HEK293 (cell line): ENCODE data around the gene CBLL1.

Source experiments
- CTCF ChIA-PET: fragments of 350-600 bp; formaldehyde crosslinking; extraction: SDS; loops from one replicate; lab custom pipeline; 2021; ENCODE audit warnings: antibody characterized with exemption; lab: Yijun Ruan, JAX
- POLR2A ChIA-PET: fragments of 300-600 bp; formaldehyde crosslinking; extraction: SDS; loops from one replicate; lab custom pipeline; 2020; ENCODE audit warnings: antibody characterized with exemption, inconsistent platforms; lab: Yijun Ruan, JAX
- H3K27ac ChIP-seq: fragments of 200-500 bp; sonication (Bioruptor generic); 2 replicates; pipeline ENCODE4 v1.5.1; 2014; ENCODE audit warnings: low read depth, low read length, control low read depth, inconsistent platforms; ENCODE audit errors: extremely low read depth
- H3K36me3 ChIP-seq, 2 experiments: fragments of 200-500 bp in 1 of 2; sonication (Bioruptor generic) in 1 of 2; 1 replicate in 1 of 2; 2 replicates in 1 of 2; pipeline ENCODE4 v1.5.1; 2014 to 2017; ENCODE audit warnings: inconsistent platforms in 2 of 2, low read length in 2 of 2; ENCODE audit not compliant: control insufficient read depth in 2 of 2, insufficient read depth in 1 of 2
- H3K4me1 ChIP-seq: fragments of 200-500 bp; sonication (Bioruptor generic); 2 replicates; pipeline ENCODE4 v1.5.1; 2014; ENCODE audit warnings: mild to moderate bottlenecking, low read length, inconsistent platforms; ENCODE audit not compliant: control insufficient read depth, insufficient read depth
- H3K4me3 ChIP-seq: 2 replicates; pipeline ENCODE4 v1.5.1; 2011; ENCODE audit warnings: low read depth, mild to moderate bottlenecking, control low read depth, low read length, moderate library complexity
- H3K9me3 ChIP-seq: fragments of 200-500 bp; sonication (Bioruptor generic); 2 replicates; pipeline ENCODE4 v1.5.1; 2014; ENCODE audit warnings: low read depth, low read length, inconsistent platforms; ENCODE audit not compliant: control insufficient read depth, insufficient read depth
- CTCF ChIP-seq: fragments of 450-650 bp; formaldehyde crosslinking; IDR thresholded peaks from 2 replicates; pipeline ENCODE4 v1.5.1; 2016; ENCODE audit warnings: missing biosample characterization, missing genetic modification characterization
- MEIS1 ChIP-seq: sonication (generic); formaldehyde crosslinking; IDR thresholded peaks from 2 replicates; pipeline ENCODE4 v1.8.1; 2022; ENCODE audit warnings: missing genetic modification reagents, mild to moderate bottlenecking, borderline replicate concordance
- RBAK ChIP-seq: fragments of 450-650 bp; formaldehyde crosslinking; IDR thresholded peaks from 2 replicates; pipeline ENCODE4 v1.5.1; 2016; ENCODE audit warnings: missing biosample characterization, missing genetic modification characterization
- SP3 ChIP-seq: fragments of 450-650 bp; formaldehyde crosslinking; IDR thresholded peaks from 2 replicates; pipeline ENCODE4 v1.5.1; 2016; ENCODE audit warnings: missing biosample characterization, missing genetic modification characterization
- SP7 ChIP-seq: fragments of 450-650 bp; formaldehyde crosslinking; IDR thresholded peaks from 2 replicates; pipeline ENCODE4 v1.5.1; 2016; ENCODE audit warnings: missing biosample characterization, missing genetic modification characterization
- ZBTB1 ChIP-seq: fragments of 450-650 bp; formaldehyde crosslinking; IDR thresholded peaks from 2 replicates; pipeline ENCODE4 v1.5.1; 2016; ENCODE audit warnings: missing biosample characterization, missing genetic modification characterization
- ZNF155 ChIP-seq: fragments of 450-650 bp; formaldehyde crosslinking; IDR thresholded peaks from 2 replicates; pipeline ENCODE4 v1.5.1; 2016; ENCODE audit warnings: missing biosample characterization, missing genetic modification characterization
- ZNF175 ChIP-seq: fragments of 450-650 bp; formaldehyde crosslinking; IDR thresholded peaks from 2 replicates; pipeline ENCODE4 v1.5.1; 2016; ENCODE audit warnings: missing biosample characterization, missing genetic modification characterization
- ZNF221 ChIP-seq: fragments of 450-650 bp; formaldehyde crosslinking; IDR thresholded peaks from 2 replicates; pipeline ENCODE4 v1.5.1; 2017; ENCODE audit warnings: missing biosample characterization, missing genetic modification characterization, borderline replicate concordance
- ZNF24 ChIP-seq: fragments of 450-650 bp; formaldehyde crosslinking; IDR thresholded peaks from 2 replicates; pipeline ENCODE4 v1.5.1; 2016; ENCODE audit warnings: missing biosample characterization, missing genetic modification characterization
- ZNF266 ChIP-seq: fragments of 450-650 bp; formaldehyde crosslinking; IDR thresholded peaks from 2 replicates; pipeline ENCODE4 v1.5.1; 2016; ENCODE audit warnings: missing biosample characterization, missing genetic modification characterization, low read depth
- ZNF341 ChIP-seq: fragments of 450-650 bp; formaldehyde crosslinking; IDR thresholded peaks from 2 replicates; pipeline ENCODE4; 2016; ENCODE audit warnings: low read depth, missing biosample characterization, missing genetic modification characterization
- ZNF37A ChIP-seq: fragments of 450-650 bp; IDR thresholded peaks from 2 replicates; pipeline ENCODE4 v1.5.1; 2018; ENCODE audit warnings: missing biosample characterization, missing genetic modification characterization
- ZNF48 ChIP-seq: fragments of 450-650 bp; formaldehyde crosslinking; IDR thresholded peaks from 2 replicates; pipeline ENCODE4 v1.5.1; 2016; ENCODE audit warnings: missing biosample characterization, missing genetic modification characterization
- ZNF580 ChIP-seq: fragments of 450-650 bp; formaldehyde crosslinking; IDR thresholded peaks from 2 replicates; pipeline ENCODE4 v1.5.1; 2016; ENCODE audit warnings: missing biosample characterization, missing genetic modification characterization
- ZNF600 ChIP-seq: fragments of 450-650 bp; formaldehyde crosslinking; IDR thresholded peaks from 2 replicates; pipeline ENCODE4 v1.5.1; 2016; ENCODE audit warnings: missing biosample characterization, missing genetic modification characterization
- ZNF776 ChIP-seq: fragments of 450-650 bp; formaldehyde crosslinking; IDR thresholded peaks from 2 replicates; pipeline ENCODE4 v1.5.0; 2017; ENCODE audit warnings: missing biosample characterization, missing genetic modification characterization, borderline replicate concordance
- ZNF837 ChIP-seq: fragments of 450-650 bp; formaldehyde crosslinking; IDR thresholded peaks from 2 replicates; pipeline ENCODE4 v1.5.1; 2016; ENCODE audit warnings: missing biosample characterization, missing genetic modification characterization
- TF ChIP-seq, protein P1 (sequence below): fragments of 450-650 bp; formaldehyde crosslinking; IDR thresholded peaks from 2 replicates; pipeline ENCODE4 v1.5.1; 2016; ENCODE audit warnings: missing biosample characterization, missing genetic modification characterization, low read depth
- TF ChIP-seq, protein P2 (sequence below): fragments of 450-650 bp; formaldehyde crosslinking; IDR thresholded peaks from 2 replicates; pipeline ENCODE4 v1.5.1; 2017; ENCODE audit warnings: missing biosample characterization, missing genetic modification characterization
- TF ChIP-seq, protein P3 (sequence below): IDR thresholded peaks from 2 replicates; pipeline ENCODE4 v1.6.1; 2011; ENCODE audit warnings: mild to moderate bottlenecking, low read depth, low read length, borderline replicate concordance
- TF ChIP-seq, protein P4 (sequence below): fragments of 450-650 bp; formaldehyde crosslinking; IDR thresholded peaks from 2 replicates; pipeline ENCODE4 v1.5.1; 2016; ENCODE audit warnings: missing biosample characterization, missing genetic modification characterization

CBLL1 gene

GRCh38 chr7:107803009-107803610 lies 59.2 kb downstream of the CBLL1 start, which contains the start of gene SLC26A3 (continued):
- TF ChIP-seq, protein P1, sequence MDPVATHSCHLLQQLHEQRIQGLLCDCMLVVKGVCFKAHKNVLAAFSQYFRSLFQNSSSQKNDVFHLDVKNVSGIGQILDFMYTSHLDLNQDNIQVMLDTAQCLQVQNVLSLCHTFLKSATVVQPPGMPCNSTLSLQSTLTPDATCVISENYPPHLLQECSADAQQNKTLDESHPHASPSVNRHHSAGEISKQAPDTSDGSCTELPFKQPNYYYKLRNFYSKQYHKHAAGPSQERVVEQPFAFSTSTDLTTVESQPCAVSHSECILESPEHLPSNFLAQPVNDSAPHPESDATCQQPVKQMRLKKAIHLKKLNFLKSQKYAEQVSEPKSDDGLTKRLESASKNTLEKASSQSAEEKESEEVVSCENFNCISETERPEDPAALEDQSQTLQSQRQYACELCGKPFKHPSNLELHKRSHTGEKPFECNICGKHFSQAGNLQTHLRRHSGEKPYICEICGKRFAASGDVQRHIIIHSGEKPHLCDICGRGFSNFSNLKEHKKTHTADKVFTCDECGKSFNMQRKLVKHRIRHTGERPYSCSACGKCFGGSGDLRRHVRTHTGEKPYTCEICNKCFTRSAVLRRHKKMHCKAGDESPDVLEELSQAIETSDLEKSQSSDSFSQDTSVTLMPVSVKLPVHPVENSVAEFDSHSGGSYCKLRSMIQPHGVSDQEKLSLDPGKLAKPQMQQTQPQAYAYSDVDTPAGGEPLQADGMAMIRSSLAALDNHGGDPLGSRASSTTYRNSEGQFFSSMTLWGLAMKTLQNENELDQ (tag by site-specific recombination), result no peak
- no peak for TF ChIP-seq ZNF24 (tag by site-specific recombination)
- no peak for TF ChIP-seq SP7
- TF ChIP-seq ZNF155 (tag by site-specific recombination), result no peak
- TF ChIP-seq SP3 (tag by site-specific recombination), result no peak

DNA sequence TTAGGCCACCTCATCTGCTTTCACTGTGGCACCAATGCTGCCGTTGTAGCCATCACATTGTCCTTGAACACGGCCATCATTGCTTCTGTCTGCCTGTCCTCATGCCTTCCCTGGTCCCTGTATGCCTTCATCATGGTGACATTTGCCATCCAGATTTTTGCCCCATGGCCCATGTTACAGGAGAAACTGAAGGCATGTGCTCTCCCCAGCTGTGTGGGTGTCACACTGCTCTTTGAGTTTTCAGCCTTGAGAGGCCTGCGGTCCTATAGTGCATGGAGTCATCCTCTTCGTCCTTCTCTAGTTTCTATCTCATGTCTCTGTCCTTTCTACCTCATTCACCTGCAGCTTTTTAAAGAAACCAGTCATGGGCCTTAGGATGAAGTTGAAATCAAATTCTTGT lies 65.2 kb downstream of the CBLL1 start:
- H3K9me3 ChIP-seq, result no peaks in the 10 kb centered on the region
- TF ChIP-seq ZNF266 (tag by site-specific recombination) (no peak), ZBTB1 (tag by site-specific recombination) (no peak), ZNF837 (tag by site-specific recombination) (no peak), ZNF221 (tag by site-specific recombination) (no peak)
- no peak overlapping the region for H3K27ac ChIP-seq
- no peak overlapping the region for H3K4me3 ChIP-seq
- CTCF ChIA-PET, result interaction anchor here (0.7 to 1.1 kb wide), 2 partner anchors 66 to 435 kb away, joined by 4 read pairs; no protein-coding TSS in a partner anchor
- H3K4me1 ChIP-seq, result no peaks in the 10 kb centered on the region
- POLR2A ChIA-PET, result no interaction called here
- H3K36me3 ChIP-seq, result no peaks in the 10 kb centered on the region

- TF ChIP-seq ZNF776, result no peak
- TF ChIP-seq, protein P2, sequence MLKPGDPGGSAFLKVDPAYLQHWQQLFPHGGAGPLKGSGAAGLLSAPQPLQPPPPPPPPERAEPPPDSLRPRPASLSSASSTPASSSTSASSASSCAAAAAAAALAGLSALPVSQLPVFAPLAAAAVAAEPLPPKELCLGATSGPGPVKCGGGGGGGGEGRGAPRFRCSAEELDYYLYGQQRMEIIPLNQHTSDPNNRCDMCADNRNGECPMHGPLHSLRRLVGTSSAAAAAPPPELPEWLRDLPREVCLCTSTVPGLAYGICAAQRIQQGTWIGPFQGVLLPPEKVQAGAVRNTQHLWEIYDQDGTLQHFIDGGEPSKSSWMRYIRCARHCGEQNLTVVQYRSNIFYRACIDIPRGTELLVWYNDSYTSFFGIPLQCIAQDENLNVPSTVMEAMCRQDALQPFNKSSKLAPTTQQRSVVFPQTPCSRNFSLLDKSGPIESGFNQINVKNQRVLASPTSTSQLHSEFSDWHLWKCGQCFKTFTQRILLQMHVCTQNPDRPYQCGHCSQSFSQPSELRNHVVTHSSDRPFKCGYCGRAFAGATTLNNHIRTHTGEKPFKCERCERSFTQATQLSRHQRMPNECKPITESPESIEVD (tag by site-specific recombination), result no peak
- TF ChIP-seq ZNF175 (tag by site-specific recombination), result no peak
- no peak for TF ChIP-seq ZNF37A (tag by site-specific recombination)
- no peak for TF ChIP-seq ZNF266 (tag by site-specific recombination)
- no peak for TF ChIP-seq CTCF (tag by site-specific recombination)
- no peak for TF ChIP-seq RBAK (tag by site-specific recombination)
- TF ChIP-seq ZNF600, result no peak
- TF ChIP-seq, protein P3, sequence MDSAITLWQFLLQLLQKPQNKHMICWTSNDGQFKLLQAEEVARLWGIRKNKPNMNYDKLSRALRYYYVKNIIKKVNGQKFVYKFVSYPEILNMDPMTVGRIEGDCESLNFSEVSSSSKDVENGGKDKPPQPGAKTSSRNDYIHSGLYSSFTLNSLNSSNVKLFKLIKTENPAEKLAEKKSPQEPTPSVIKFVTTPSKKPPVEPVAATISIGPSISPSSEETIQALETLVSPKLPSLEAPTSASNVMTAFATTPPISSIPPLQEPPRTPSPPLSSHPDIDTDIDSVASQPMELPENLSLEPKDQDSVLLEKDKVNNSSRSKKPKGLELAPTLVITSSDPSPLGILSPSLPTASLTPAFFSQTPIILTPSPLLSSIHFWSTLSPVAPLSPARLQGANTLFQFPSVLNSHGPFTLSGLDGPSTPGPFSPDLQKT, result no peak
- TF ChIP-seq, protein P4, sequence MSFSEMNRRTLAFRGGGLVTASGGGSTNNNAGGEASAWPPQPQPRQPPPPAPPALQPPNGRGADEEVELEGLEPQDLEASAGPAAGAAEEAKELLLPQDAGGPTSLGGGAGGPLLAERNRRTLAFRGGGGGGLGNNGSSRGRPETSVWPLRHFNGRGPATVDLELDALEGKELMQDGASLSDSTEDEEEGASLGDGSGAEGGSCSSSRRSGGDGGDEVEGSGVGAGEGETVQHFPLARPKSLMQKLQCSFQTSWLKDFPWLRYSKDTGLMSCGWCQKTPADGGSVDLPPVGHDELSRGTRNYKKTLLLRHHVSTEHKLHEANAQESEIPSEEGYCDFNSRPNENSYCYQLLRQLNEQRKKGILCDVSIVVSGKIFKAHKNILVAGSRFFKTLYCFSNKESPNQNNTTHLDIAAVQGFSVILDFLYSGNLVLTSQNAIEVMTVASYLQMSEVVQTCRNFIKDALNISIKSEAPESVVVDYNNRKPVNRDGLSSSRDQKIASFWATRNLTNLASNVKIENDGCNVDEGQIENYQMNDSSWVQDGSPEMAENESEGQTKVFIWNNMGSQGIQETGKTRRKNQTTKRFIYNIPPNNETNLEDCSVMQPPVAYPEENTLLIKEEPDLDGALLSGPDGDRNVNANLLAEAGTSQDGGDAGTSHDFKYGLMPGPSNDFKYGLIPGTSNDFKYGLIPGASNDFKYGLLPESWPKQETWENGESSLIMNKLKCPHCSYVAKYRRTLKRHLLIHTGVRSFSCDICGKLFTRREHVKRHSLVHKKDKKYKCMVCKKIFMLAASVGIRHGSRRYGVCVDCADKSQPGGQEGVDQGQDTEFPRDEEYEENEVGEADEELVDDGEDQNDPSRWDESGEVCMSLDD (tag by site-specific recombination), result no peak
- no peak for TF ChIP-seq MEIS1 (CRISPR knock-in tag)
- TF ChIP-seq ZNF580, result no peak
- no peak for TF ChIP-seq ZNF341 (tag by site-specific recombination)
- no peak for TF ChIP-seq ZNF48 (tag by site-specific recombination)
- Histone ChIP-seq H3K9me3 (no peaks in the 10 kb centered on the region), H3K27ac (no peak overlapping the region), H3K4me3 (no peak overlapping the region), H3K4me1 (no peaks in the 10 kb centered on the region; the same call in 1 of the 2 replicates), H3K36me3 (no peaks in the 10 kb centered on the region)
- ChIA-PET CTCF (interaction anchor here (0.6 kb wide), 1 partner anchor 678 kb away, joined by 3 read pairs; no protein-coding TSS in a partner anchor), POLR2A (no interaction called here)
Measured at GRCh38 chr7:107810626-107811025, 66.7 kb downstream of the CBLL1 start.
